ENCODE results near the gene PAIP1. TPM values are rescaled to one million over a fixed set of nuclear protein-coding genes. Genes with fewer than 3 reads are reported as not detected.
"Not testable (repeated sequence)": the region's sequence is repeated elsewhere in the genome, so short reads cannot be mapped to it uniquely, and the experiment has no call there.

The PAIP1 gene
- total RNA-seq, 1 donor from 2014 or later, result 38.3 TPM

- ATAC-seq (ENCODE audit: low read depth) (peak; percentile 18), DNase-seq (no peak)
- H3K27ac Mint-ChIP-seq, result peak overlapping the region; percentile 95
- no peaks in the 10 kb centered on the region for H3K9me3 Mint-ChIP-seq
- CTCF ChIA-PET, result interaction anchor here (0.9 to 2.5 kb wide), 2 partner anchors 30 to 89 kb away, joined by 3 to 12 read pairs; partner anchors contain the start of genes NNT and TMEM267
- H3K36me3 Mint-ChIP-seq (ENCODE audit: low read depth), result peaks cover 6% of the 10 kb centered on the region
- intact Hi-C loops (cut with micrococcal nuclease), result no loop called here
- peaks cover 23% of the 10 kb centered on the region for H3K4me1 Mint-ChIP-seq
- TF ChIP-seq, protein P1, sequence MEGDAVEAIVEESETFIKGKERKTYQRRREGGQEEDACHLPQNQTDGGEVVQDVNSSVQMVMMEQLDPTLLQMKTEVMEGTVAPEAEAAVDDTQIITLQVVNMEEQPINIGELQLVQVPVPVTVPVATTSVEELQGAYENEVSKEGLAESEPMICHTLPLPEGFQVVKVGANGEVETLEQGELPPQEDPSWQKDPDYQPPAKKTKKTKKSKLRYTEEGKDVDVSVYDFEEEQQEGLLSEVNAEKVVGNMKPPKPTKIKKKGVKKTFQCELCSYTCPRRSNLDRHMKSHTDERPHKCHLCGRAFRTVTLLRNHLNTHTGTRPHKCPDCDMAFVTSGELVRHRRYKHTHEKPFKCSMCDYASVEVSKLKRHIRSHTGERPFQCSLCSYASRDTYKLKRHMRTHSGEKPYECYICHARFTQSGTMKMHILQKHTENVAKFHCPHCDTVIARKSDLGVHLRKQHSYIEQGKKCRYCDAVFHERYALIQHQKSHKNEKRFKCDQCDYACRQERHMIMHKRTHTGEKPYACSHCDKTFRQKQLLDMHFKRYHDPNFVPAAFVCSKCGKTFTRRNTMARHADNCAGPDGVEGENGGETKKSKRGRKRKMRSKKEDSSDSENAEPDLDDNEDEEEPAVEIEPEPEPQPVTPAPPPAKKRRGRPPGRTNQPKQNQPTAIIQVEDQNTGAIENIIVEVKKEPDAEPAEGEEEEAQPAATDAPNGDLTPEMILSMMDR (IDR thresholded peaks at IDR 0.05), result no peak
- POLR2A ChIA-PET, result interaction anchor here (1.0 to 4.3 kb wide), 11 partner anchors 30 to 522 kb away, joined by 3 to 140 read pairs (median 5); partner anchors contain the start of genes HMGCS1, NNT, TMEM267 and ZNF131
- peak overlapping the region; percentile 95 for H3K4me3 Mint-ChIP-seq
- H3K27me3 Mint-ChIP-seq, result no peaks in the 10 kb centered on the region
These were observed 42.4 kb downstream of the PAIP1 start for GRCh38 chr5:43514471-43514815.

DNA sequence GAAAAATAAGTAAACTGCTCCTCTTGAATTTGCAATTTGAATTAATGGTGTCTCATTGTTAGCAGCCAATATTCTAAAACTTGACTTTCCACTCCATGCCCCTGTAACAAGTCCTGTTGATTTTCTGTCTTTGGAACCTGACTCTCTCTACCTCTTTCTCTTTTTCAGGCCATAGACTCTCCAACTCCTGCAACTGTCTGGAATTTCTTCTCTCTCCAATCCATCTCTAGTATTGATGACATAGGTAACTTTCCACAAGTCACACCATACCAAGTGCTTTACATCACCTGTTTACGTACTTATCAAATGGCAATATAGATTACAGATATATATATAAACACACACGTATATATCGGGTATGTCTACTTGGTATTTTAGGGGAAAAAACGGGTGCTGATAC, 42.9 kb downstream of the PAIP1 start:
- no peak for DNase-seq
- peaks cover 8% of the 10 kb centered on the region for H3K36me3 Mint-ChIP-seq (ENCODE audit: low read depth)
- no peaks in the 10 kb centered on the region for H3K9me3 Mint-ChIP-seq
- peak overlapping the region; percentile 95 for H3K27ac Mint-ChIP-seq
- peak overlapping the region; percentile 95 for H3K4me3 Mint-ChIP-seq
- H3K27me3 Mint-ChIP-seq, result no peaks in the 10 kb centered on the region
- intact Hi-C loops (cut with micrococcal nuclease), result no loop called here
- TF ChIP-seq, protein P1 (IDR thresholded peaks at IDR 0.05), result no peak
- POLR2A ChIA-PET, result interaction anchor here (1.1 to 4.3 kb wide), 5 partner anchors 29 to 393 kb away, joined by 3 to 140 read pairs (median 15); partner anchors contain the start of genes HMGCS1, NNT, TMEM267 and ZNF131
- H3K4me1 Mint-ChIP-seq, result peaks cover 23% of the 10 kb centered on the region
- ATAC-seq (ENCODE audit: low read depth), result no peak
- CTCF ChIA-PET, result interaction anchor here (2.5 kb wide), 1 partner anchor 30 kb away, joined by 12 read pairs; the partner anchor contains the start of gene TMEM267

GRCh38 chr5:43511062-43511461, 45.8 kb downstream of the PAIP1 start:
- ATAC-seq (ENCODE audit: low read depth); POLR2A ChIA-PET; CTCF ChIA-PET; H3K9me3 Mint-ChIP-seq; DNase-seq; H3K27ac Mint-ChIP-seq; H3K4me3 Mint-ChIP-seq; H3K27me3 Mint-ChIP-seq; intact Hi-C loops (cut with micrococcal nuclease): not testable (repeated sequence)
- Mint-ChIP-seq H3K36me3 (ENCODE audit: low read depth) (peaks cover 14% of the 10 kb centered on the region), H3K4me1 (peaks cover 23% of the 10 kb centered on the region)

DNA sequence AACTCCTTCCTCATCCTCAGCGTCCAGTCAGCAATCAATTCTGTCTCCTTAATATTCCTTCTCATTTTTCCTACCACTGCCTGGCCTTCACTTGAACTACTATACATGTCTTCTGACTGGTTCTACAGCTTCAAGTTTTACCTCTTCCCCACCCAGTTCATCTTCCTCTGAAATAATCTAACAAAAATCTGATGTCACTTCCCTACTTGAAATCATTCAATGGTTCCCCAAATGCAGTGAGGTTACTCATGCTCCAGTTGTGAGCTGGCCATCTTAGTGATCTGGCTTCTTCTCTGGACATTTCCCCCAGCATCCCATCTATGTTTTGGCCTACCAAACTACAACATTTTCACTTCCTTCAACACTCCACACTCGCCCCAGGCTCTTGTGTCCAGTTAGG, 58.3 kb downstream of the PAIP1 start:
- Mint-ChIP-seq H3K27me3 (no peaks in the 10 kb centered on the region), H3K36me3 (ENCODE audit: low read depth) (peaks cover 2% of the 10 kb centered on the region), H3K27ac (no peak overlapping the region), H3K4me1 (no peaks in the 10 kb centered on the region), H3K4me3 (no peak overlapping the region), H3K9me3 (no peaks in the 10 kb centered on the region)
- ChIA-PET CTCF (no interaction called here), POLR2A (no interaction called here)
- ATAC-seq (ENCODE audit: low read depth) (no peak), DNase-seq (no peak)
- intact Hi-C loops (cut with micrococcal nuclease), result no loop called here
- TF ChIP-seq, protein P1 (IDR thresholded peaks at IDR 0.05), result no peak

- no peak for DNase-seq
- ATAC-seq (ENCODE audit: low read depth), result no peak
- Mint-ChIP-seq H3K27me3 (no peaks in the 10 kb centered on the region), H3K4me1 (no peaks in the 10 kb centered on the region), H3K27ac (no peak overlapping the region), H3K36me3 (ENCODE audit: low read depth) (peaks cover 2% of the 10 kb centered on the region), H3K9me3 (no peaks in the 10 kb centered on the region), H3K4me3 (peak overlapping the region; percentile 1)
- intact Hi-C loops (cut with micrococcal nuclease), result no loop called here
- POLR2A ChIA-PET, result interaction anchor here (0.6 kb wide), 1 partner anchor 13 kb away, joined by 3 read pairs; no protein-coding TSS in a partner anchor
- CTCF ChIA-PET, result no interaction called here
- TF ChIP-seq, protein P1 (IDR thresholded peaks at IDR 0.05), result no peak
These were observed 59.4 kb downstream of the PAIP1 start for GRCh38 chr5:43497311-43498104.

All from activated B cell treated with CpG ODN at 0.5 μM for 24 hours (primary cell).